ENCODE data around the gene GSTP1.
"Not testable (repeated sequence)": the region's sequence is repeated elsewhere in the genome, so short reads cannot be mapped to it uniquely, and the experiment has no call there.

Gene GSTP1

GRCh38 chr11:67586568-67587250, 3.1 kb downstream of the GSTP1 start:
- Histone ChIP-seq H2AFZ (ENCODE audit: low read depth, low read length, severe bottlenecking) (no peak overlapping the region), H3F3A (ENCODE audit: insufficient read depth) (peaks cover 59% of the 10 kb centered on the region), H3K4me2 (ENCODE audit: low read depth, low read length, poor library complexity, severe bottlenecking) (peak overlapping the region; percentile 62), H3K9me2 (replicated peaks; ENCODE audit: insufficient read depth, low read length) (no peaks in the 10 kb centered on the region), H3K9me3 (ENCODE audit: insufficient read depth, low read length) (no peaks in the 10 kb centered on the region), H3K79me2 (ENCODE audit: insufficient read depth, low read length) (peaks cover 10% of the 10 kb centered on the region; the same call in 1 of the 2 replicates), H3K4me3 (ENCODE audit: insufficient read depth, low read length, poor library complexity, severe bottlenecking) (no peak overlapping the region), H3K27me3 (ENCODE audit: low read length) (no peaks in the 10 kb centered on the region), H4K20me1 (ENCODE audit: low read depth, low read length) (no peaks in the 10 kb centered on the region), H3K27ac (ENCODE audit: low read depth, low read length) (peak overlapping the region; percentile 93), H3K9ac (ENCODE audit: low read length) (0 out of 2 replicates have a peak overlapping the region, but pooled peaks have one; percentile 7), H3K36me3 (ENCODE audit: low read length) (peaks cover 8% of the 10 kb centered on the region; the same call in 1 of the 2 replicates)
- no peak for TF ChIP-seq CTCF (IDR thresholded peaks at IDR 0.05; ENCODE audit: insufficient read depth, low read length, poor library complexity, severe bottlenecking)
- no peak for TF ChIP-seq EZH2phosphoT487 (conservative IDR thresholded peaks at IDR 0.05; ENCODE audit: low read length)

GRCh38 chr11:67588136-67588503, 4.5 kb downstream of the GSTP1 start:
- H3K27me3 ChIP-seq (ENCODE audit: low read length) = no peaks in the 10 kb centered on the region
- peak overlapping the region; percentile 93 for H3K27ac ChIP-seq (ENCODE audit: low read depth, low read length)
- no peaks in the 10 kb centered on the region for H3K9me3 ChIP-seq (ENCODE audit: insufficient read depth, low read length)
- H3K9ac ChIP-seq (ENCODE audit: low read length) = peak overlapping the region; percentile 39
- TF ChIP-seq EZH2phosphoT487 (conservative IDR thresholded peaks at IDR 0.05; ENCODE audit: low read length) (no peak), CTCF (IDR thresholded peaks at IDR 0.05; ENCODE audit: insufficient read depth, low read length, poor library complexity, severe bottlenecking) (no peak)
- H3K9me2 ChIP-seq (replicated peaks; ENCODE audit: insufficient read depth, low read length) = no peaks in the 10 kb centered on the region
- H4K20me1 ChIP-seq (ENCODE audit: low read depth, low read length) = no peaks in the 10 kb centered on the region
- peaks cover 10% of the 10 kb centered on the region; the same call in 1 of the 2 replicates for H3K79me2 ChIP-seq (ENCODE audit: insufficient read depth, low read length)
- H3K4me3 ChIP-seq (ENCODE audit: insufficient read depth, low read length, poor library complexity, severe bottlenecking) = no peak overlapping the region
- peaks cover 8% of the 10 kb centered on the region; the same call in 1 of the 2 replicates for H3K36me3 ChIP-seq (ENCODE audit: low read length)
- H3K4me2 ChIP-seq (ENCODE audit: low read depth, low read length, poor library complexity, severe bottlenecking) = peak overlapping the region; percentile 62
- no peak overlapping the region for H2AFZ ChIP-seq (ENCODE audit: low read depth, low read length, severe bottlenecking)
- H3F3A ChIP-seq (ENCODE audit: insufficient read depth) = peaks cover 55% of the 10 kb centered on the region

- not testable (repeated sequence) for H3K9ac ChIP-seq (ENCODE audit: low read length); H3K79me2 ChIP-seq (ENCODE audit: insufficient read depth, low read length); H3K36me3 ChIP-seq (ENCODE audit: low read length); H3K9me2 ChIP-seq (replicated peaks; ENCODE audit: insufficient read depth, low read length); H3K27me3 ChIP-seq (ENCODE audit: low read length); H3K4me2 ChIP-seq (ENCODE audit: low read depth, low read length, poor library complexity, severe bottlenecking); H3K9me3 ChIP-seq (ENCODE audit: insufficient read depth, low read length); H3K4me3 ChIP-seq (ENCODE audit: insufficient read depth, low read length, poor library complexity, severe bottlenecking); H4K20me1 ChIP-seq (ENCODE audit: low read depth, low read length); H2AFZ ChIP-seq (ENCODE audit: low read depth, low read length, severe bottlenecking)
- H3F3A ChIP-seq (ENCODE audit: insufficient read depth) = peaks cover 54% of the 10 kb centered on the region
- H3K27ac ChIP-seq (ENCODE audit: low read depth, low read length) = peak overlapping the region; percentile 93; the same call in 1 of the 2 replicates
Observed at GRCh38 chr11:67588899-67589415, 5.3 kb downstream of the GSTP1 start.

GRCh38 chr11:67592880-67593564, 9.4 kb downstream of the GSTP1 start:
- Histone ChIP-seq H3K27ac (ENCODE audit: low read depth, low read length) (no peak overlapping the region), H3K79me2 (ENCODE audit: insufficient read depth, low read length) (no peaks in the 10 kb centered on the region), H4K20me1 (ENCODE audit: low read depth, low read length) (no peaks in the 10 kb centered on the region), H2AFZ (ENCODE audit: low read depth, low read length, severe bottlenecking) (no peak overlapping the region), H3K9ac (ENCODE audit: low read length) (no peak overlapping the region), H3K4me3 (ENCODE audit: insufficient read depth, low read length, poor library complexity, severe bottlenecking) (no peak overlapping the region), H3K9me3 (ENCODE audit: insufficient read depth, low read length) (no peaks in the 10 kb centered on the region), H3K27me3 (ENCODE audit: low read length) (no peaks in the 10 kb centered on the region), H3K9me2 (replicated peaks; ENCODE audit: insufficient read depth, low read length) (no peaks in the 10 kb centered on the region), H3K4me2 (ENCODE audit: low read depth, low read length, poor library complexity, severe bottlenecking) (no peak overlapping the region), H3F3A (ENCODE audit: insufficient read depth) (peaks cover 19% of the 10 kb centered on the region), H3K36me3 (ENCODE audit: low read length) (peaks cover 8% of the 10 kb centered on the region; the same call in 1 of the 2 replicates)
- no peak for TF ChIP-seq EZH2phosphoT487 (conservative IDR thresholded peaks at IDR 0.05; ENCODE audit: low read length)
- no peak for TF ChIP-seq CTCF (IDR thresholded peaks at IDR 0.05; ENCODE audit: insufficient read depth, low read length, poor library complexity, severe bottlenecking)

All from SU-DHL-6 (cell line).